Liver (tissue), 9 donors: ENCODE data around the gene SLC17A2. TPM values are rescaled to one million over a fixed set of nuclear protein-coding genes. Genes with fewer than 3 reads are reported as not detected.
"Not testable (repeated sequence)": the region's sequence is repeated elsewhere in the genome, so short reads cannot be mapped to it uniquely, and the experiment has no call there.

Experiments
- DNase-seq: peaks from one replicate; pipeline ENCODE4 v3.0.0-alpha.2; 2017; ENCODE audit warnings: low spot score
- H3K27ac ChIP-seq, 2 donors: one replicate each; pipeline ENCODE4 v1.7.0; 2013; ENCODE audit warnings: inconsistent platforms in 2 of 2, low read length in 2 of 2, control low read depth in 1 of 2, low read depth in 1 of 2, mild to moderate bottlenecking in 1 of 2
- H3K27me3 ChIP-seq, 4 donors: one replicate each; pipeline versions ENCODE4 v1.6.1 to v1.7.0; 2013; ENCODE audit warnings: low read length in 3 of 4, inconsistent platforms in 1 of 4, mild to moderate bottlenecking in 1 of 4, moderate library complexity in 1 of 4; ENCODE audit not compliant: control insufficient read depth in 4 of 4, insufficient read depth in 4 of 4
- H3K36me3 ChIP-seq, 4 donors: one replicate each; pipeline versions ENCODE4 v1.6.1 to v1.7.0; 2013; ENCODE audit warnings: low read length in 3 of 4, mild to moderate bottlenecking in 3 of 4, low read depth in 1 of 4, moderate library complexity in 1 of 4; ENCODE audit not compliant: control insufficient read depth in 4 of 4, insufficient read depth in 3 of 4
- H3K4me1 ChIP-seq, 4 donors: one replicate each; pipeline versions ENCODE4 v1.6.1 to v1.7.0; 2013; ENCODE audit warnings: low read length in 3 of 4, mild to moderate bottlenecking in 3 of 4, moderate library complexity in 1 of 4; ENCODE audit not compliant: control insufficient read depth in 4 of 4, insufficient read depth in 4 of 4
- H3K4me3 ChIP-seq, 3 donors: one replicate each; pipeline versions ENCODE4 v1.6.1 to v1.7.0; 2013; ENCODE audit warnings: low read length in 3 of 3, control low read depth in 1 of 3, low read depth in 1 of 3, mild to moderate bottlenecking in 1 of 3
- H3K9ac ChIP-seq, 2 donors: one replicate each; pipeline ENCODE4 v1.7.0; 2013; ENCODE audit warnings: low read length in 2 of 2, mild to moderate bottlenecking in 2 of 2, moderate library complexity in 2 of 2, control low read depth in 1 of 2, low read depth in 1 of 2
- H3K9me3 ChIP-seq, 4 donors: one replicate each; pipeline versions ENCODE4 v1.6.1 to v1.7.0; 2013; ENCODE audit warnings: low read length in 3 of 4; ENCODE audit not compliant: control insufficient read depth in 4 of 4
- ATF3 ChIP-seq: IDR thresholded peaks from 2 replicates; pipeline ENCODE4 v1.6.1; 2016; ENCODE audit warnings: antibody characterized with exemption
- CTCF ChIP-seq: fragments of 150-350 bp; IDR thresholded peaks from 2 replicates; pipeline ENCODE4 v1.5.1; 2017; ENCODE audit warnings: improper control_type of control experiment, low read depth, low read length; ENCODE audit not compliant: missing input control
- EGR1 ChIP-seq, 2 donors: IDR thresholded peaks; 2 replicates each; pipeline ENCODE4 v1.6.1; 2016 to 2018; ENCODE audit warnings: antibody characterized with exemption in 2 of 2, low read depth in 2 of 2
- FOXA1 ChIP-seq: IDR thresholded peaks from 2 replicates; pipeline ENCODE4 v1.6.1; 2016; ENCODE audit warnings: antibody characterized with exemption
- FOXA2 ChIP-seq: IDR thresholded peaks from 2 replicates; pipeline ENCODE4 v1.6.1; 2016; ENCODE audit warnings: antibody characterized with exemption
- GABPA ChIP-seq, 2 donors: IDR thresholded peaks in 1 of 2; conservative IDR thresholded peaks in 1 of 2; 2 replicates each; pipeline ENCODE4 v1.6.1; 2016; ENCODE audit warnings: antibody characterized with exemption in 2 of 2, mild to moderate bottlenecking in 1 of 2, moderate library complexity in 1 of 2
- HNF4A ChIP-seq, 2 donors: conservative IDR thresholded peaks; 2 replicates each; pipeline ENCODE4 v1.6.1; 2016; ENCODE audit warnings: antibody characterized with exemption in 2 of 2, mild to moderate bottlenecking in 2 of 2
- HNF4G ChIP-seq: IDR thresholded peaks from 2 replicates; pipeline ENCODE4 v1.6.1; 2016; ENCODE audit warnings: antibody characterized with exemption
- JUND ChIP-seq, 2 donors: IDR thresholded peaks; 2 replicates each; pipeline ENCODE4 v1.6.1; 2016; ENCODE audit warnings: antibody characterized with exemption in 2 of 2
- NR2F2 ChIP-seq: IDR thresholded peaks from 2 replicates; pipeline ENCODE4 v1.6.1; 2016; ENCODE audit warnings: antibody characterized with exemption
- RAD21 ChIP-seq, 2 donors: IDR thresholded peaks; 2 replicates each; pipeline ENCODE4 v1.6.1; 2016; ENCODE audit warnings: antibody characterized with exemption in 2 of 2, mild to moderate bottlenecking in 2 of 2
- RXRA ChIP-seq, 2 donors: IDR thresholded peaks; 2 replicates each; pipeline ENCODE4 v1.6.1; 2017 to 2018; ENCODE audit warnings: antibody characterized with exemption in 2 of 2, mild to moderate bottlenecking in 1 of 2
- SP1 ChIP-seq: IDR thresholded peaks from 2 replicates; pipeline ENCODE4 v1.6.1; 2018; ENCODE audit warnings: antibody characterized with exemption, mild to moderate bottlenecking
- TAF1 ChIP-seq: conservative IDR thresholded peaks from 2 replicates; pipeline ENCODE4 v1.6.1; 2016; ENCODE audit warnings: antibody characterized with exemption, mild to moderate bottlenecking
- YY1 ChIP-seq: IDR thresholded peaks from 2 replicates; pipeline ENCODE4 v1.6.1; 2016; ENCODE audit warnings: antibody characterized with exemption, mild to moderate bottlenecking
- ZBTB33 ChIP-seq: IDR thresholded peaks from 2 replicates; pipeline ENCODE4 v1.6.1; 2016; ENCODE audit warnings: antibody characterized with exemption
- WGBS: extraction: QIAGEN DNeasy Blood & Tissue Kit; methylation state at CpG from one replicate; pipeline ENCODE4 v1.1.7; 2013; 5-methylcytosine and 5-hydroxymethylcytosine counted together
- polyA plus RNA-seq, 2 donors: library from polyadenylated mRNA; stranded (reverse) in 1 of 2; unstranded in 1 of 2; fragments of 200-250 nt in 1 of 2; fragments of >200 nt in 1 of 2; fragmentation: Nextera tagmentation in 1 of 2; extraction: Ambion mirVana in 1 of 2; gene quantifications; one replicate each; pipeline versions ENCODE4 v1.2.1 to v1.2.3, GENCODE V29; 2013 to 2015
- total RNA-seq, 2 donors: library from RNA; depleted of rRNA; stranded (reverse); fragments of >200 nt; gene quantifications; one replicate each; pipeline ENCODE4 v1.2.3, GENCODE V29; 2014
- TF ChIP-seq, protein P1 (sequence below): IDR thresholded peaks from 2 replicates; pipeline ENCODE4 v1.6.1; 2016; ENCODE audit warnings: antibody characterized with exemption, mild to moderate bottlenecking
- TF ChIP-seq, protein P2 (sequence below): IDR thresholded peaks from 2 replicates; pipeline ENCODE4 v1.6.1; 2016; ENCODE audit warnings: antibody characterized with exemption
- donor health status: healthy.
- donor health status: healthy.
- donor health status: healthy.
- donor health status: healthy.
- donor health status: healthy.

Gene SLC17A2
- total and polyA plus RNA-seq, 4 donors, result 26.2 to 88.1 (median 37.8) TPM

GRCh38 chr6:25929785-25930184, 706 bp downstream of the SLC17A2 start:
- DNase-seq, H3K36me3 ChIP-seq, H3K9me3 ChIP-seq, H3K27me3 ChIP-seq: not testable (repeated sequence)
- Histone ChIP-seq H3K4me3 (peak overlapping the region; percentile 35 to 85 (median 84)), H3K27ac (peak overlapping the region; percentile 89 to 96), H3K9ac (peak overlapping the region; percentile 69 to 98), H3K4me1 (peaks cover 5 to 39% (median 9%) of the 10 kb centered on the region in 4 donors)
- TF ChIP-seq SP1, result peak; percentile 16
- 42% methylated on average over 12 of the region's 12 CpGs for WGBS

DNA sequence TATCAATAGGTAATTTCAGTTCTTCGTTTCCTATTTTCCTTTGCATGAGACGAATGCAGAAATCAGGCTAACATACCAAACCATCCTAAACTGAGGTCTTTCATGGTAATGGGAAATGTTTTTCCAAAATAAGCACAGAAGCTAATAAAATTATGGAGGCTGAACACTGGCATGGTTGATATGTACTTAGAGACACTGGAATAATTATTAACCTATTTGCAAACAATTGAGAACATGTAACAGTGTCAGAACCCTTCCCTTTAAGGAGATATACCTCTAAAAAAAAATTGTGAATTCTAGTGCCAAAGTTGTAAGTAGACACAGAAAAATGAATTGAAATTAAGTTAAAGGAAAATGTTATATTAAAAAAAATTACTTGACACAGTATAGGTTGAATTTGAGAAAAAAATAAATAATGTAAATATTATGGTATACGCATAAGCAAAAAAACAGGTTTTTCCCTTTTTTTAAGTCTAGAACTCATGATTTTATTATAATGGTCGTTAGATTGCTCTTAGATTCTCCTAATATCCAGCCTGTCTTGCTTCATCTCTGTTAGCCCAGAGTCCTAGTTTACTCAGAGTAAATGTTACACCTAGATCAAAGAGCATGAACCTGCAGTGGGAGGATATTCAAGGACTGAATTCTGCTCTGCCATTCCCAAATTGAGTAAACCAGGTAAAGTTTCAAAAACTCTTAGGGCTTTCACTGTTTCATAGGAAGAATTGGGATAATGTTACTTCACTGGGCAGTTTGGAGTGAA, 1.7 kb downstream of the SLC17A2 start:
- TF ChIP-seq, protein P1, sequence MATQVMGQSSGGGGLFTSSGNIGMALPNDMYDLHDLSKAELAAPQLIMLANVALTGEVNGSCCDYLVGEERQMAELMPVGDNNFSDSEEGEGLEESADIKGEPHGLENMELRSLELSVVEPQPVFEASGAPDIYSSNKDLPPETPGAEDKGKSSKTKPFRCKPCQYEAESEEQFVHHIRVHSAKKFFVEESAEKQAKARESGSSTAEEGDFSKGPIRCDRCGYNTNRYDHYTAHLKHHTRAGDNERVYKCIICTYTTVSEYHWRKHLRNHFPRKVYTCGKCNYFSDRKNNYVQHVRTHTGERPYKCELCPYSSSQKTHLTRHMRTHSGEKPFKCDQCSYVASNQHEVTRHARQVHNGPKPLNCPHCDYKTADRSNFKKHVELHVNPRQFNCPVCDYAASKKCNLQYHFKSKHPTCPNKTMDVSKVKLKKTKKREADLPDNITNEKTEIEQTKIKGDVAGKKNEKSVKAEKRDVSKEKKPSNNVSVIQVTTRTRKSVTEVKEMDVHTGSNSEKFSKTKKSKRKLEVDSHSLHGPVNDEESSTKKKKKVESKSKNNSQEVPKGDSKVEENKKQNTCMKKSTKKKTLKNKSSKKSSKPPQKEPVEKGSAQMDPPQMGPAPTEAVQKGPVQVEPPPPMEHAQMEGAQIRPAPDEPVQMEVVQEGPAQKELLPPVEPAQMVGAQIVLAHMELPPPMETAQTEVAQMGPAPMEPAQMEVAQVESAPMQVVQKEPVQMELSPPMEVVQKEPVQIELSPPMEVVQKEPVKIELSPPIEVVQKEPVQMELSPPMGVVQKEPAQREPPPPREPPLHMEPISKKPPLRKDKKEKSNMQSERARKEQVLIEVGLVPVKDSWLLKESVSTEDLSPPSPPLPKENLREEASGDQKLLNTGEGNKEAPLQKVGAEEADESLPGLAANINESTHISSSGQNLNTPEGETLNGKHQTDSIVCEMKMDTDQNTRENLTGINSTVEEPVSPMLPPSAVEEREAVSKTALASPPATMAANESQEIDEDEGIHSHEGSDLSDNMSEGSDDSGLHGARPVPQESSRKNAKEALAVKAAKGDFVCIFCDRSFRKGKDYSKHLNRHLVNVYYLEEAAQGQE, result peak; percentile 89
- TF ChIP-seq, protein P2, sequence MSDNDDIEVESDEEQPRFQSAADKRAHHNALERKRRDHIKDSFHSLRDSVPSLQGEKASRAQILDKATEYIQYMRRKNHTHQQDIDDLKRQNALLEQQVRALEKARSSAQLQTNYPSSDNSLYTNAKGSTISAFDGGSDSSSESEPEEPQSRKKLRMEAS, result peak; percentile 53
- TF ChIP-seq JUND (IDR thresholded peaks at IDR 0.05) (peak in 1 of 2 donors; percentile 46), RAD21 (IDR thresholded peaks at IDR 0.05) (peak; percentile 7 to 22), HNF4G (peak; percentile 76), ATF3 (no peak), EGR1 (IDR thresholded peaks at IDR 0.05; ENCODE audit: low read depth in 2 of 2) (no peak), FOXA2 (peak; percentile 82), FOXA1 (peak; percentile 87), CTCF (no peak), ZBTB33 (peak; percentile 68), NR2F2 (no peak), SP1 (peak; percentile 75), HNF4A (conservative IDR thresholded peaks at IDR 0.05) (peak; percentile 94 to 97), YY1 (peak; percentile 88), GABPA (IDR thresholded peaks at IDR 0.05 in 1 of 2, conservative IDR thresholded peaks at IDR 0.05 in 1 of 2) (no peak), RXRA (IDR thresholded peaks at IDR 0.05) (peak; percentile 78 to 86), TAF1 (peak; percentile 65)
- peak overlapping the region; percentile 52 to 85 (median 84) for H3K4me3 ChIP-seq
- H3K27me3 ChIP-seq, result no peaks in the 10 kb centered on the region
- H3K36me3 ChIP-seq, result peaks cover 0 to 7% (median 4%) of the 10 kb centered on the region in 4 donors
- DNase-seq, result no peak
- H3K9ac ChIP-seq, result peak overlapping the region; percentile 69 to 98
- H3K27ac ChIP-seq, result peak overlapping the region; percentile 89 to 96
- peaks cover 5 to 42% (median 9%) of the 10 kb centered on the region in 4 donors for H3K4me1 ChIP-seq
- 33% methylated on average over 4 of the region's 4 CpGs for WGBS
- H3K9me3 ChIP-seq, result no peaks in the 10 kb centered on the region
